K562 (cell line): Measurements from ENCODE around the gene DAB1. TPM values are rescaled to one million over a fixed set of nuclear protein-coding genes. Genes with fewer than 3 reads are reported as not detected.

Source experiments
- ATAC-seq: fragments of 200-7000 bp; cut with Tn5 transposase; 3 replicates; pipeline ENCODE4 v1.9.1; 2020; ENCODE audit warnings: moderate library complexity
- BruUV-seq: library from RNA; stranded (reverse); fragments of 400-500 nt; replicated peaks from 2 replicates; lab custom pipeline; 2021; lab: Mats Ljungman, UMichigan
- CTCF ChIA-PET: fragments of 300-600 bp; formaldehyde crosslinking; extraction: SDS; loops from one replicate; lab custom pipeline; 2021; ENCODE audit warnings: low intra/inter-chr PET ratio; lab: Yijun Ruan, JAX
- POLR2A ChIA-PET: fragments of 300-600, 350-650 bp; sonication (Branson Sonifier 250); formaldehyde crosslinking; extraction: SDS; loops from one replicate; lab custom pipeline; 2021; ENCODE audit warnings: antibody characterized with exemption, inconsistent platforms; lab: Yijun Ruan, JAX
- DNase-seq, 4 experiments: peaks; one replicate each; pipeline versions ENCODE4 v3.0.0 to v3.0.0-alpha.2; 2011 to 2018; ENCODE audit warnings: low spot score in 3 of 4, mixed read lengths in 3 of 4; ENCODE audit errors: extremely low read depth in 1 of 4
- FAIRE-seq: peaks from 2 replicates; lab custom pipeline; 2011; peaks lifted over from hg19 to GRCh38; lab: Jason Lieb, UNC
- H2AFZ ChIP-seq: 2 replicates; pipeline ENCODE4 v1.6.0; 2011; ENCODE audit warnings: low read depth, low read length, control low read depth, inconsistent platforms
- H3K27ac ChIP-seq: fragments of 200-600 bp; 3 replicates; pipeline ENCODE4 v1.8.0; 2011; ENCODE audit warnings: low read depth, mild to moderate bottlenecking, control low read depth, inconsistent platforms, low read length, moderate library complexity, mixed read lengths; ENCODE audit errors: extremely low read depth
- H3K27me3 ChIP-seq, 2 experiments: fragments of 300-600 bp in 1 of 2; 2 replicates in 1 of 2; 3 replicates in 1 of 2; pipeline versions ENCODE4 v1.6.0 to v1.8.0; 2011; ENCODE audit warnings: inconsistent platforms in 2 of 2, low read length in 2 of 2, mild to moderate bottlenecking in 1 of 2, mixed read lengths in 1 of 2, moderate library complexity in 1 of 2; ENCODE audit not compliant: control insufficient read depth in 2 of 2, insufficient read depth in 2 of 2
- H3K36me3 ChIP-seq: fragments of 300-600 bp; 3 replicates; pipeline ENCODE4 v1.8.0; 2011; ENCODE audit warnings: mild to moderate bottlenecking, low read length, inconsistent platforms; ENCODE audit not compliant: control insufficient read depth, insufficient read depth
- H3K4me1 ChIP-seq, 2 experiments: fragments of 200-600 bp in 1 of 2; replicated peaks in 1 of 2; 2 replicates in 1 of 2; 3 replicates in 1 of 2; pipeline versions ENCODE4 v1.5.1 to v1.8.0; 2011; ENCODE audit warnings: inconsistent platforms in 2 of 2, low read length in 2 of 2, mild to moderate bottlenecking in 1 of 2, mixed read lengths in 1 of 2, moderate library complexity in 1 of 2; ENCODE audit not compliant: control insufficient read depth in 2 of 2, insufficient read depth in 2 of 2
- H3K4me2 ChIP-seq: 2 replicates; pipeline ENCODE4 v1.6.1; 2011; ENCODE audit warnings: low read length, control low read depth, inconsistent platforms, mixed read lengths; ENCODE audit not compliant: insufficient read depth
- H3K4me3 ChIP-seq: fragments of 200-600 bp; sonication (generic), shearing (Covaris generic); 2 replicates; pipeline ENCODE4 v1.5.1; 2016; ENCODE audit warnings: control low read depth, inconsistent platforms
- H3K79me2 ChIP-seq: fragments of 200-600 bp; 3 replicates; pipeline ENCODE4 v1.8.0; 2011; ENCODE audit warnings: low read length, inconsistent platforms; ENCODE audit not compliant: control insufficient read depth, insufficient read depth
- H3K9ac ChIP-seq, 2 experiments: 2 replicates each; pipeline versions ENCODE4 v1.6.0 to v1.6.1; 2011; ENCODE audit warnings: low read depth in 2 of 2, low read length in 2 of 2, control low read depth in 1 of 2, inconsistent platforms in 1 of 2, mild to moderate bottlenecking in 1 of 2, mixed read lengths in 1 of 2; ENCODE audit not compliant: insufficient read depth in 1 of 2
- H3K9me1 ChIP-seq: one replicate; pipeline ENCODE4 v1.6.0; 2011; ENCODE audit warnings: inconsistent platforms, mild to moderate bottlenecking, low read length, moderate library complexity; ENCODE audit not compliant: control insufficient read depth, insufficient read depth
- H3K9me3 ChIP-seq: replicated peaks from 2 replicates; pipeline ENCODE4 v1.5.1; 2011; ENCODE audit warnings: low read depth, low read length, inconsistent platforms; ENCODE audit not compliant: control insufficient read depth, insufficient read depth
- H4K20me1 ChIP-seq: replicated peaks from 2 replicates; pipeline ENCODE4 v1.6.1; 2011; ENCODE audit warnings: low read length, inconsistent platforms, mixed read lengths; ENCODE audit not compliant: control insufficient read depth, insufficient read depth
- ARID4B ChIP-seq: sonication (generic); formaldehyde crosslinking; IDR thresholded peaks from 2 replicates; pipeline ENCODE4 v1.8.0; 2022; ENCODE audit warnings: mild to moderate bottlenecking, missing genetic modification reagents
- EHMT2 ChIP-seq: fragments of 450-650 bp; IDR thresholded peaks from 2 replicates; pipeline ENCODE4 v1.6.1; 2018; ENCODE audit warnings: antibody characterized with exemption
- ELF4 ChIP-seq: fragments of 450-650 bp; formaldehyde crosslinking; IDR thresholded peaks from 2 replicates; pipeline ENCODE4 v1.4.0; 2022; ENCODE audit warnings: missing genetic modification characterization
- L3MBTL2 ChIP-seq: fragments of 450-650 bp; IDR thresholded peaks from 2 replicates; pipeline ENCODE4 v1.6.1; 2016; ENCODE audit warnings: mild to moderate bottlenecking, moderate library complexity
- SREBF2 ChIP-seq: sonication (generic); formaldehyde crosslinking; IDR thresholded peaks from 2 replicates; pipeline ENCODE4 v1.4.0; 2020; ENCODE audit warnings: mild to moderate bottlenecking, missing genetic modification reagents
- SRSF1 ChIP-seq: fragments of 200-400 bp; formaldehyde crosslinking; IDR thresholded peaks from 2 replicates; pipeline ENCODE4 v1.6.1; 2017; ENCODE audit warnings: mild to moderate bottlenecking, low read depth, low read length, moderate library complexity
- TEAD1 ChIP-seq, 2 experiments: fragments of 450-650 bp in 1 of 2; sonication (generic) in 1 of 2; formaldehyde crosslinking; IDR thresholded peaks; 2 replicates each; pipeline versions ENCODE4 v1.4.0 to v1.8.0; 2020 to 2022; ENCODE audit warnings: mild to moderate bottlenecking in 2 of 2, missing genetic modification reagents in 1 of 2
- TRIM25 ChIP-seq: fragments of 450-650 bp; IDR thresholded peaks from 2 replicates; pipeline ENCODE4 v1.7.0; 2016; ENCODE audit warnings: borderline replicate concordance
- ZNF655 ChIP-seq: fragments of 250-450 bp; sonication (Bioruptor Pico); IDR thresholded peaks from 2 replicates; pipeline ENCODE4 v1.5.0; 2021
- ZSCAN32 ChIP-seq: fragments of 450-650 bp; formaldehyde crosslinking; IDR thresholded peaks from 2 replicates; pipeline ENCODE4 v1.4.0; 2020; ENCODE audit warnings: mild to moderate bottlenecking, moderate library complexity
- WGBS: fragments of 100-300 bp; shearing (Covaris generic); methylation state at CpG from one replicate; pipeline ENCODE4 v1.1.6; 2016; ENCODE audit warnings: low coverage, mixed read lengths; ENCODE audit not compliant: insufficient coverage; ENCODE audit errors: missing lambda C conversion rate; 5-methylcytosine and 5-hydroxymethylcytosine counted together
- in situ Hi-C: fragments of 300-500 bp; cut with MboI; formaldehyde crosslinking; loops from 4 replicates; pipeline ENCODE4 v1.15.0; 2018; ENCODE audit warnings: inconsistent platforms, mixed read lengths
- intact Hi-C: fragments of 100-400 bp; cut with micrococcal nuclease; formaldehyde crosslinking; loops from 2 replicates; pipeline ENCODE4 v1.14.2; 2022
- polyA plus RNA-seq, 8 experiments: library from polyadenylated mRNA; depleted of rRNA in 4 of 8; stranded (reverse) in 5 of 8; unstranded in 3 of 8; fragments of >200 nt; fragmentation: Nextera tagmentation in 2 of 8; fragmentation: Illumina TruSeq in 1 of 8; extraction: Ambion mirVana in 2 of 8; extraction: Trizol in 1 of 8; gene quantifications; 2 replicates each; pipeline versions ENCODE4 v1.2.1 to v1.2.3, GENCODE V29; 2011 to 2014; ENCODE audit warnings: inconsistent platforms in 1 of 8, missing spikeins in 1 of 8
- total RNA-seq, 7 experiments: library from RNA; depleted of rRNA in 6 of 7; stranded (reverse); fragments of >200 nt in 6 of 7; fragmentation: Illumina TruSeq in 2 of 7; extraction: Trizol in 2 of 7; gene quantifications; 2 replicates each; pipeline versions ENCODE4 v1.2.1 to v1.2.3, GENCODE V29; 2011 to 2021; ENCODE audit warnings: low replicate concordance in 1 of 7

DAB1 gene
- total and polyA plus RNA-seq, 9 of the 15 experiments (the other 6 are each of a cell fraction or from before 2014, with no cell fraction given): not detected

- TF ChIP-seq TRIM25: no peak
These were observed 143.8 kb downstream of the DAB1 start (continued) for GRCh38 chr1:57279909-57280666.

- Histone ChIP-seq H3K27ac (no peak overlapping the region), H4K20me1 (no peaks in the 10 kb centered on the region; the same call in 1 of the 2 replicates), H3K4me1 (no peaks in the 10 kb centered on the region), H3K79me2 (no peaks in the 10 kb centered on the region), H3K9me1 (no peaks in the 10 kb centered on the region), H3K4me3 (no peak overlapping the region), H3K9ac (no peak overlapping the region), H2AFZ (no peak overlapping the region), H3K9me3 (no peaks in the 10 kb centered on the region), H3K4me2 (no peak overlapping the region), H3K36me3 (no peaks in the 10 kb centered on the region), H3K27me3 (peaks cover 0 to 2% of the 10 kb centered on the region in 2 experiments; a peak in 2 of 5 replicates)
- ChIA-PET POLR2A (interaction anchor here (0.6 to 1.2 kb wide), 2 partner anchors 10 to 527 kb away, joined by 3 read pairs; no protein-coding TSS in a partner anchor), CTCF (no interaction called here)
- ATAC-seq: no peak
- BruUV-seq: no TSS peak
- no peak for DNase-seq
- intact Hi-C loops: no loop called here
- FAIRE-seq: no peak
- in situ Hi-C loops: no loop called here
- WGBS: 2% methylated on average over 3 of the region's 3 CpGs
- no peak for TF ChIP-seq ARID4B (CRISPR knock-in tag)
- no peak for TF ChIP-seq TEAD1 (CRISPR knock-in tag; IDR thresholded peaks at IDR 0.05)
- no peak for TF ChIP-seq ELF4 (CRISPR knock-in tag)
- no peak for TF ChIP-seq EHMT2
- TF ChIP-seq SRSF1: no peak
- no peak for TF ChIP-seq ZSCAN32 (CRISPR knock-in tag)
- TF ChIP-seq SREBF2 (CRISPR knock-in tag): no peak
- TF ChIP-seq L3MBTL2: no peak
- TF ChIP-seq ZNF655: no peak
These were observed 145.3 kb downstream of the DAB1 start for GRCh38 chr1:57278558-57278957.
